A549 (cell line): Measurements from ENCODE around the gene PCNT. TPM values are rescaled to one million over a fixed set of nuclear protein-coding genes. Genes with fewer than 3 reads are reported as not detected.

Experiments used
- ATAC-seq, 2 experiments: fragments of 200-7000 bp in 1 of 2; fragments of >200 bp in 1 of 2; cut with Nextera tagmentation in 1 of 2; cut with Tn5 transposase in 1 of 2; 3 replicates each; pipeline versions ENCODE4 v1.8.0 to v1.9.1; 2018 to 2020; ENCODE audit warnings: mild to moderate bottlenecking in 1 of 2, moderate library complexity in 1 of 2
- CTCF ChIA-PET: fragments of 300-600 bp; sonication (Branson Sonifier 250); formaldehyde crosslinking; extraction: SDS; loops from one replicate; lab custom pipeline; 2021; ENCODE audit warnings: antibody characterized with exemption, inconsistent platforms; lab: Yijun Ruan, JAX
- POLR2A ChIA-PET: fragments of 350-600 bp; formaldehyde crosslinking; extraction: SDS; loops from one replicate; lab custom pipeline; 2021; ENCODE audit warnings: antibody characterized with exemption, inconsistent platforms; lab: Yijun Ruan, JAX
- DNase-seq, 2 experiments: peaks; one replicate each; pipeline versions ENCODE4 v3.0.0 to v3.0.0-alpha.2; 2011 to 2016; ENCODE audit warnings: low read depth in 1 of 2, low spot score in 1 of 2
- FAIRE-seq: peaks from 2 replicates; lab custom pipeline; 2011; peaks lifted over from hg19 to GRCh38; lab: Jason Lieb, UNC
- H3K27ac ChIP-seq, 2 experiments: fragments of >200 bp; sonication (Bioruptor Twin); formaldehyde crosslinking; 3 replicates each; pipeline ENCODE4 v1.5.1; 2016 to 2017
- H3K4me1 ChIP-seq: fragments of >200 bp; sonication (Bioruptor Twin); formaldehyde crosslinking; 3 replicates; pipeline ENCODE4 v1.6.1; 2016
- H3K4me2 ChIP-seq: fragments of >200 bp; sonication (Bioruptor Twin); formaldehyde crosslinking; 3 replicates; pipeline ENCODE4 v1.6.1; 2016
- H3K4me3 ChIP-seq: fragments of >200 bp; sonication (Bioruptor Twin); formaldehyde crosslinking; 3 replicates; pipeline ENCODE4 v1.5.1; 2016
- H3K9me3 ChIP-seq: fragments of >200 bp; sonication (Bioruptor Twin); formaldehyde crosslinking; 3 replicates; pipeline ENCODE4 v1.6.1; 2016
- CBX2 ChIP-seq: fragments of 200-600 bp; sonication (generic); IDR thresholded peaks from 2 replicates; pipeline ENCODE4 v1.6.1; 2016; ENCODE audit warnings: low read depth, mild to moderate bottlenecking, borderline replicate concordance
- EHF ChIP-seq: fragments of 250-450 bp; sonication (Bioruptor Pico); IDR thresholded peaks from 2 replicates; pipeline ENCODE4 v1.5.0; 2020; ENCODE audit warnings: mild to moderate bottlenecking
- EP300 ChIP-seq, 2 experiments: fragments of >200 bp; sonication (Bioruptor Twin); formaldehyde crosslinking; IDR thresholded peaks; 2 replicates in 1 of 2; 3 replicates in 1 of 2; pipeline ENCODE4 v1.6.1; 2016 to 2017
- HOXA7 ChIP-seq: fragments of 250-450 bp; sonication (Bioruptor Pico); IDR thresholded peaks from 2 replicates; pipeline ENCODE4 v1.5.0; 2020; ENCODE audit warnings: mild to moderate bottlenecking, moderate library complexity
- HOXB13 ChIP-seq: fragments of 250-450 bp; sonication (Bioruptor Pico); IDR thresholded peaks from 2 replicates; pipeline ENCODE4 v1.5.0; 2020; ENCODE audit warnings: low read depth, mild to moderate bottlenecking, moderate library complexity
- HOXB5 ChIP-seq: fragments of 250-450 bp; sonication (Bioruptor Pico); IDR thresholded peaks from 2 replicates; pipeline ENCODE4 v1.5.0; 2020; ENCODE audit warnings: mild to moderate bottlenecking, moderate library complexity
- JUN ChIP-seq, 2 experiments: fragments of >200 bp; sonication (Bioruptor Twin); formaldehyde crosslinking; IDR thresholded peaks; 2 replicates in 1 of 2; 3 replicates in 1 of 2; pipeline ENCODE4 v1.6.1; 2016 to 2017
- JUNB ChIP-seq: fragments of >200 bp; sonication (Bioruptor Twin); formaldehyde crosslinking; IDR thresholded peaks from 2 replicates; pipeline ENCODE4 v1.6.1; 2016
- KDM1A ChIP-seq: fragments of 200-600 bp; sonication (generic); IDR thresholded peaks from 2 replicates; pipeline ENCODE4 v1.6.1; 2016; ENCODE audit warnings: low read depth, mild to moderate bottlenecking
- KDM5A ChIP-seq: fragments of 200-600 bp; sonication (generic); IDR thresholded peaks from 2 replicates; pipeline ENCODE4 v1.6.1; 2016; ENCODE audit warnings: antibody characterized with exemption, mild to moderate bottlenecking
- MAFK ChIP-seq: fragments of 450-650 bp; IDR thresholded peaks from 2 replicates; pipeline ENCODE4 v1.6.1; 2014; ENCODE audit not compliant: partially characterized antibody
- NFE2L2 ChIP-seq: fragments of 150-350 bp; conservative IDR thresholded peaks from 2 replicates; pipeline ENCODE4 v1.6.1; 2014; ENCODE audit warnings: low read length
- POLR2A ChIP-seq: IDR thresholded peaks from 2 replicates; pipeline ENCODE4 v1.6.1; 2012; ENCODE audit warnings: mild to moderate bottlenecking, low read length
- RAD21 ChIP-seq, 2 experiments: fragments of >200 bp in 1 of 2; sonication (Bioruptor Twin) in 1 of 2; formaldehyde crosslinking in 1 of 2; IDR thresholded peaks in 1 of 2; conservative IDR thresholded peaks in 1 of 2; 2 replicates in 1 of 2; 3 replicates in 1 of 2; pipeline ENCODE4 v1.6.1; 2012 to 2018; ENCODE audit warnings: inconsistent platforms in 1 of 2
- RARB ChIP-seq: fragments of 250-450 bp; sonication (Bioruptor Pico); IDR thresholded peaks from 2 replicates; pipeline ENCODE4 v1.8.0; 2021; ENCODE audit warnings: mild to moderate bottlenecking, moderate library complexity
- ZFP36 ChIP-seq: fragments of 450-650 bp; IDR thresholded peaks from 2 replicates; pipeline ENCODE4 v1.6.1; 2014; ENCODE audit warnings: borderline replicate concordance; ENCODE audit not compliant: partially characterized antibody
- WGBS: methylation state at CpG from one replicate; pipeline ENCODE4 v1.1.6; 2017; ENCODE audit errors: missing lambda C conversion rate; 5-methylcytosine and 5-hydroxymethylcytosine counted together
- polyA minus RNA-seq: library from RNA; depleted of rRNA, polyadenylated mRNA; stranded (reverse); fragments of >200 nt; gene quantifications from 2 replicates; pipeline ENCODE4 v1.2.3, GENCODE V29; 2011; rRNA and poly(A)+ RNA removed
- polyA plus RNA-seq, 4 experiments: library from polyadenylated mRNA; depleted of rRNA in 3 of 4; stranded (reverse); fragments of >200 nt; fragmentation: RNase III in 1 of 4; extraction: RNeasy Plus Mini Kit Qiagen cat#74134 plus additional on column Dnase treatment in 1 of 4; gene quantifications; 2 replicates in 3 of 4; 3 replicates in 1 of 4; pipeline ENCODE4 v1.2.3, GENCODE V29; 2011 to 2017
- TF ChIP-seq, protein P1 (sequence below): IDR thresholded peaks from 2 replicates; pipeline ENCODE4 v1.6.1; 2012
- TF ChIP-seq, protein P2 (sequence below): fragments of 200-600 bp; sonication (generic); IDR thresholded peaks from 2 replicates; pipeline ENCODE4 v1.6.1; 2016; ENCODE audit warnings: antibody characterized with exemption, mild to moderate bottlenecking, moderate library complexity

Gene PCNT, protein sequence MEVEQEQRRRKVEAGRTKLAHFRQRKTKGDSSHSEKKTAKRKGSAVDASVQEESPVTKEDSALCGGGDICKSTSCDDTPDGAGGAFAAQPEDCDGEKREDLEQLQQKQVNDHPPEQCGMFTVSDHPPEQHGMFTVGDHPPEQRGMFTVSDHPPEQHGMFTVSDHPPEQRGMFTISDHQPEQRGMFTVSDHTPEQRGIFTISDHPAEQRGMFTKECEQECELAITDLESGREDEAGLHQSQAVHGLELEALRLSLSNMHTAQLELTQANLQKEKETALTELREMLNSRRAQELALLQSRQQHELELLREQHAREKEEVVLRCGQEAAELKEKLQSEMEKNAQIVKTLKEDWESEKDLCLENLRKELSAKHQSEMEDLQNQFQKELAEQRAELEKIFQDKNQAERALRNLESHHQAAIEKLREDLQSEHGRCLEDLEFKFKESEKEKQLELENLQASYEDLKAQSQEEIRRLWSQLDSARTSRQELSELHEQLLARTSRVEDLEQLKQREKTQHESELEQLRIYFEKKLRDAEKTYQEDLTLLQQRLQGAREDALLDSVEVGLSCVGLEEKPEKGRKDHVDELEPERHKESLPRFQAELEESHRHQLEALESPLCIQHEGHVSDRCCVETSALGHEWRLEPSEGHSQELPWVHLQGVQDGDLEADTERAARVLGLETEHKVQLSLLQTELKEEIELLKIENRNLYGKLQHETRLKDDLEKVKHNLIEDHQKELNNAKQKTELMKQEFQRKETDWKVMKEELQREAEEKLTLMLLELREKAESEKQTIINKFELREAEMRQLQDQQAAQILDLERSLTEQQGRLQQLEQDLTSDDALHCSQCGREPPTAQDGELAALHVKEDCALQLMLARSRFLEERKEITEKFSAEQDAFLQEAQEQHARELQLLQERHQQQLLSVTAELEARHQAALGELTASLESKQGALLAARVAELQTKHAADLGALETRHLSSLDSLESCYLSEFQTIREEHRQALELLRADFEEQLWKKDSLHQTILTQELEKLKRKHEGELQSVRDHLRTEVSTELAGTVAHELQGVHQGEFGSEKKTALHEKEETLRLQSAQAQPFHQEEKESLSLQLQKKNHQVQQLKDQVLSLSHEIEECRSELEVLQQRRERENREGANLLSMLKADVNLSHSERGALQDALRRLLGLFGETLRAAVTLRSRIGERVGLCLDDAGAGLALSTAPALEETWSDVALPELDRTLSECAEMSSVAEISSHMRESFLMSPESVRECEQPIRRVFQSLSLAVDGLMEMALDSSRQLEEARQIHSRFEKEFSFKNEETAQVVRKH (N-terminal part only)
- polyA plus RNA-seq (2011; rRNA removed) (11.1 and 11.5 TPM in 2 replicates), polyA plus RNA-seq (2017; fragmentation: RNase III; extraction: RNeasy Plus Mini Kit Qiagen cat#74134 plus additional on column Dnase treatment) (13.3 to 15.5 TPM (median 14.6 TPM) in 3 replicates), polyA minus RNA-seq (13.9 and 21.1 TPM in 2 replicates)
- 12.0 and 16.7 TPM in 2 replicates for polyA plus RNA-seq (2012; cell fraction: cytosol; rRNA removed)
- 49.5 and 57.4 TPM in 2 replicates for polyA plus RNA-seq (2012; cell fraction: nucleus; rRNA removed)

DNA sequence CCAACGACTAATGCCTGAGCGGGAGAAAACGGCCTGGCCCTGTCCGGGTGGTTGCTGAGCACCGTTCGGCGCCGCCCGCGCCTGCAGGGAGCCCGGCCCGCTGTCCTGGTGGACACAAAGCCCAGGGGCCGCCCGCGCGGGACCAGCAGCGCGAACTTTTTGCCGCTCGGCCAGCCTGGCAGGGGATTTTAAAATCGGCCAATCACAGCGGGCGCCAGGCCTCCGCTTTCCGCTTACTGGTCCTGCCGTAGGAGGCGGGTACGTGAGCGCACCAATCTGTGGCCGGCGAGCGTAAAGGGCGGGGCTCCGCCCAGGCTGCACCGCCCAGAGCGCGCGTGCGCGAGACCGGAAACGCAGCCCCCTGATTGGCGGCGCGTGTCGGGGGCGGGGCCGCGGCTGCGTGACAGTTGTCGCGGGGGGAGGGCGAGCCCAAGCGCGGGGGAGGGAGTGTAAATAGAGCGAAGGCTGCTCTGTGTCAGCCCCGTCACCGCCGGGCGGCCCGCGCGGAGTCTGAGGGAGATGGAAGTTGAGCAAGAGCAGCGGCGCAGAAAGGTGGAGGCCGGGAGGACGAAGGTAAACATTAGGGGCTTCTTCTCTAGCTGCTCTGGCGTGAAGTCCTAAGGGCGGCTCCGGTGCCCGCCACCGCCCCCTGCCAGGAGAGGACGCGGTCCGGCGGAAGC lies at the start of gene PCNT, which contains the start of gene C21orf58:
TSS of gene PCNT (plus strand) at position 447 of the 680 bp plus-strand sequence. CDS start at position 520, 73 bp downstream.
TSS of gene C21orf58 (minus strand) at position 161 of the 680 bp plus-strand sequence. CDS start 1,132 bp downstream, outside the sequence.
- FAIRE-seq (no peak), ATAC-seq (peak; percentile 87 to 92), DNase-seq (peak; percentile 89 to 96)
- Histone ChIP-seq H3K27ac (peak within 1 kb of the TSS; percentile 97 to 98), H3K4me3 (peak within 1 kb of the TSS; percentile 84), H3K4me2 (peak within 1 kb of the TSS; percentile 100), H3K4me1 (peaks cover 21% of the 10 kb centered on the region), H3K9me3 (no peaks in the 10 kb centered on the region)
- peak; percentile 39 for TF ChIP-seq POLR2A
- TF ChIP-seq HOXB5 (CRISPR knock-in tag) = 0 out of 2 replicates have a peak, but pooled peaks have one; percentile 35
- no peak for TF ChIP-seq EHF (CRISPR knock-in tag)
- TF ChIP-seq MAFK = no peak
- TF ChIP-seq RARB = no peak
- TF ChIP-seq, protein P1, sequence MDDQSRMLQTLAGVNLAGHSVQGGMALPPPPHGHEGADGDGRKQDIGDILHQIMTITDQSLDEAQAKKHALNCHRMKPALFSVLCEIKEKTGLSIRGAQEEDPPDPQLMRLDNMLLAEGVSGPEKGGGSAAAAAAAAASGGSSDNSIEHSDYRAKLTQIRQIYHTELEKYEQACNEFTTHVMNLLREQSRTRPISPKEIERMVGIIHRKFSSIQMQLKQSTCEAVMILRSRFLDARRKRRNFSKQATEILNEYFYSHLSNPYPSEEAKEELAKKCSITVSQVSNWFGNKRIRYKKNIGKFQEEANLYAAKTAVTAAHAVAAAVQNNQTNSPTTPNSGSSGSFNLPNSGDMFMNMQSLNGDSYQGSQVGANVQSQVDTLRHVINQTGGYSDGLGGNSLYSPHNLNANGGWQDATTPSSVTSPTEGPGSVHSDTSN = peak; percentile 6; the same call in 1 of the 2 replicates
- no peak for TF ChIP-seq CBX2
- ChIA-PET POLR2A (no interaction called here), CTCF (no interaction called here)
- WGBS = 3% methylated on average over 8 of the region's 76 CpGs

DNA sequence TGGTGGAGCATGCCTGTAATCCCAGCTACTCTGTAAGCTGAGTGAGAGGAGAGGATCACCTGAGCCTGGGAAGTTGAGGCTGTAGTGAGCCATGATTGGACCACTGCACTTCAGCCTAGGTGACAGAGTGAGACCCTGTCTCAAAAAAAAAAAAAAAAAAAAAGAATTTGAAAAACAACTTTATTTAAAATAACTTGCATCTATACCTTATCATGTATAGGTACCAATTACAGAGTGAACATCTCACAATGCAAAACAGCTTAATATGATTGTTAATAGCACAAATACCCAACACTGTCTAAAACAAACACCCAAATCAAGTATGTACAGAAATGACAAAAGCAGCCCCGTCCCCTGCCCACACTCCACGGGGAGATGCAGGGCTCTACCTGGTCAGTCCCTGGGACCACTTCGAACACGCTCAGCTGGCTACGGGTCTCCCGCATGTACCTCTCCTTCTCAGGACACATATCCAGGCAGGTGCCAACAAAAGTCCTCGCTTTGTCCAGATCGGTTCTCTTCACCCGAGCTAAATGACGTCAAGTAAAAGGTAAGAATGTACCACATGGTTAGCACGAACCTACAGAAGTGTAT lies 49.1 kb upstream of the PCNT start:
- Histone ChIP-seq H3K4me3 (no peak overlapping the region), H3K9me3 (no peaks in the 10 kb centered on the region), H3K4me1 (no peaks in the 10 kb centered on the region), H3K27ac (no peak overlapping the region)
- DNase-seq = no peak
- WGBS = 92% methylated on average over 11 of the region's 11 CpGs
- no peak for FAIRE-seq
- POLR2A ChIA-PET = no interaction called here
- no peak for TF ChIP-seq KDM5A
- TF ChIP-seq ZFP36 = no peak
- TF ChIP-seq RAD21 (conservative IDR thresholded peaks at IDR 0.05 in 1 of 2, IDR thresholded peaks at IDR 0.05 in 1 of 2) = no peak
- no peak for TF ChIP-seq EP300 (IDR thresholded peaks at IDR 0.05)
- no peak for TF ChIP-seq JUNB
- no peak for TF ChIP-seq HOXA7
- TF ChIP-seq, protein P2, sequence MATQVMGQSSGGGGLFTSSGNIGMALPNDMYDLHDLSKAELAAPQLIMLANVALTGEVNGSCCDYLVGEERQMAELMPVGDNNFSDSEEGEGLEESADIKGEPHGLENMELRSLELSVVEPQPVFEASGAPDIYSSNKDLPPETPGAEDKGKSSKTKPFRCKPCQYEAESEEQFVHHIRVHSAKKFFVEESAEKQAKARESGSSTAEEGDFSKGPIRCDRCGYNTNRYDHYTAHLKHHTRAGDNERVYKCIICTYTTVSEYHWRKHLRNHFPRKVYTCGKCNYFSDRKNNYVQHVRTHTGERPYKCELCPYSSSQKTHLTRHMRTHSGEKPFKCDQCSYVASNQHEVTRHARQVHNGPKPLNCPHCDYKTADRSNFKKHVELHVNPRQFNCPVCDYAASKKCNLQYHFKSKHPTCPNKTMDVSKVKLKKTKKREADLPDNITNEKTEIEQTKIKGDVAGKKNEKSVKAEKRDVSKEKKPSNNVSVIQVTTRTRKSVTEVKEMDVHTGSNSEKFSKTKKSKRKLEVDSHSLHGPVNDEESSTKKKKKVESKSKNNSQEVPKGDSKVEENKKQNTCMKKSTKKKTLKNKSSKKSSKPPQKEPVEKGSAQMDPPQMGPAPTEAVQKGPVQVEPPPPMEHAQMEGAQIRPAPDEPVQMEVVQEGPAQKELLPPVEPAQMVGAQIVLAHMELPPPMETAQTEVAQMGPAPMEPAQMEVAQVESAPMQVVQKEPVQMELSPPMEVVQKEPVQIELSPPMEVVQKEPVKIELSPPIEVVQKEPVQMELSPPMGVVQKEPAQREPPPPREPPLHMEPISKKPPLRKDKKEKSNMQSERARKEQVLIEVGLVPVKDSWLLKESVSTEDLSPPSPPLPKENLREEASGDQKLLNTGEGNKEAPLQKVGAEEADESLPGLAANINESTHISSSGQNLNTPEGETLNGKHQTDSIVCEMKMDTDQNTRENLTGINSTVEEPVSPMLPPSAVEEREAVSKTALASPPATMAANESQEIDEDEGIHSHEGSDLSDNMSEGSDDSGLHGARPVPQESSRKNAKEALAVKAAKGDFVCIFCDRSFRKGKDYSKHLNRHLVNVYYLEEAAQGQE = no peak
- TF ChIP-seq JUN (IDR thresholded peaks at IDR 0.05) = no peak
- TF ChIP-seq HOXB13 (CRISPR knock-in tag) = no peak
- no peak for TF ChIP-seq NFE2L2
- no peak for TF ChIP-seq KDM1A
- TF ChIP-seq, all 56 proteins: peak for 0
- H3K4me2 ChIP-seq = no peak overlapping the region
- no peak for ATAC-seq
- CTCF ChIA-PET = interaction anchor here (0.9 kb wide), 1 partner anchor 30 kb away, joined by 4 read pairs; no protein-coding TSS in a partner anchor
